ENCODE measurements around the gene OR10R2. TPM values are rescaled to one million over a fixed set of nuclear protein-coding genes. Genes with fewer than 3 reads are reported as not detected.

Gene OR10R2
- total RNA-seq, 1 donor from 2014 or later = not detected

DNA sequence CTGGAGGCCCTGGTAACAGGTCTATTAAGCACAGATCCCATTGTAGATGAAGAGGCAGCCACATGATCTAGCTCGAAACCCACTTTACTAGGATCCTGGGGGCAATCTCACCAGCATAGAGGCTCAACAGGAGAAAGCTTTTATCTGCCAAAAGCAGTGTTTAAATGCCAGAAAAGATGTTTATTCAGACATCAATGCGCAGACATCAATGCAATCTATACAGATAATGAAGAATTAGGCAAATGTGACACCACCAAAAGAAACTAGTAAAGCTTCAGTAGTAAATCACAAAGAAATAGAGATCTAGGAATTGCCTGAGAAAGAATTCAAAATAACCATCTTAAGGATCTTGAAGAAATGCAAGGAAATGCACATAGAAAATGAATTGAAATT, 49.6 kb downstream of the OR10R2 start:
- no peak for DNase-seq (ENCODE audit: extremely low read depth, low read depth, low spot score)

- DNase-seq (ENCODE audit: extremely low read depth, low read depth, low spot score) = no peak
Measured at GRCh38 chr1:158527190-158527815, 55.3 kb downstream of the OR10R2 start.

Other genes starting within 250 kb of the OR10R2 start
- gene CD1A, start 217.8 kb upstream of the OR10R2 start, total RNA-seq = not detected in 2 replicates
- not detected in 2 replicates for gene CD1C, start 182.3 kb upstream of the OR10R2 start, total RNA-seq
- gene CD1B, start 140.7 kb upstream of the OR10R2 start, total RNA-seq = not detected in 2 replicates
- not detected in 2 replicates for gene CD1E, start 118.3 kb upstream of the OR10R2 start, total RNA-seq
- not detected in 2 replicates for gene OR10T2, start 72.8 kb upstream of the OR10R2 start, total RNA-seq
- not detected in 2 replicates for gene OR10K2, start 46.0 kb upstream of the OR10R2 start, total RNA-seq
- gene OR10K1, start 10.4 kb upstream of the OR10R2 start, total RNA-seq = not detected in 2 replicates
- gene OR6Y1, start 82.2 kb downstream of the OR10R2 start, total RNA-seq = not detected in 2 replicates
- gene OR6P1, start 98.4 kb downstream of the OR10R2 start, total RNA-seq = not detected in 2 replicates
- not detected in 2 replicates for gene OR10X1, start 107.7 kb downstream of the OR10R2 start, total RNA-seq
- gene OR10Z1, start 133.0 kb downstream of the OR10R2 start, total RNA-seq = not detected in 2 replicates
- not detected in 2 replicates for gene SPTA1, start 214.5 kb downstream of the OR10R2 start, total RNA-seq
- not detected in 2 replicates for gene OR6K2, start 228.4 kb downstream of the OR10R2 start, total RNA-seq
- gene OR6K3, start 248.5 kb downstream of the OR10R2 start, total RNA-seq = not detected in 2 replicates

Measured in glomerular endothelial cell (primary cell).